ENCODE measurements around the gene PTGER3.

PTGER3 gene

DNA sequence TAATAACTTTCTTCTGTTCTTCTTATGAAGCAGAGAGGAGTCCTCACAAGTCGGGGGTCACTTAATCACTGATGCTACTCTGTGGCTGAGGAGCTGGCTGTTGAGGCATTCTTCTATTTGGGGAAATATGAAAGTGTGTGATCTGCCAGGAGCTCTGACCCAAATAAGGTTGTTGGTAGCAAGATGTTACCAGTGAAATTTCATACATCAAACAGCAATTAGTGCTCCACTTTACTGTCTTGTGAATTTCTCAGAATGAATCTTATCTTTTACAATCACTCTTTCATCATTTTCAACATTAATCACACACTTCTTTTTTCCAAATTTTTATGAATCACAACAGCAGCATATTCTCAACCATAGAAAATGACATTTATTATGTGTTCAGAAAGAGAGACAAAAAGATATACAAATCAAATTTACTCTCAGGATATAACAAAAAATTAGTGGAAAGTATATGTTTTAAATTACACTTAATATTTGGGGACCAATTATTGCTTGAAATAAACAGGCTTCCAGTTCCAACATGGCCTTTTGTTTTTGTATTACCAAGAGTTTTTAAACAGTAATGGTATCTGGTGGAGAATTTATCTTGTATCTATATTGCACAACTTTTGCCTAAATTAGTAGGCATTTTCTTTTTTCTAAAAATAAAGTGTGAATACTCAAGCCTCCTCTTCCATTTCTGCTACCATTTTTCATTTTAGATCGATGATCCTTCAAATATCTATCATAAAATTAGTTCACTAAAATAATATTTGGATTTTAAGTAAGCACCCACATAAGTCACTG lies 9.6 kb downstream of the PTGER3 start:
- ChIA-PET POLR2A (no interaction called here), CTCF (no interaction called here)
- no peak for DNase-seq (ENCODE audit: extremely low spot score)
- TF ChIP-seq NFRKB (IDR thresholded peaks at IDR 0.05) (no peak), ZNF384 (IDR thresholded peaks at IDR 0.05) (no peak), BHLHE40 (IDR thresholded peaks at IDR 0.05; ENCODE audit: borderline replicate concordance) (no peak), HDGF (IDR thresholded peaks at IDR 0.05; ENCODE audit: borderline replicate concordance) (no peak), CTBP1 (IDR thresholded peaks at IDR 0.05; ENCODE audit: borderline replicate concordance) (no peak), SP1 (IDR thresholded peaks at IDR 0.05) (no peak), ELF4 (IDR thresholded peaks at IDR 0.05) (no peak), SUZ12 (IDR thresholded peaks at IDR 0.05) (no peak), ARNT (IDR thresholded peaks at IDR 0.05) (no peak), FOXK2 (IDR thresholded peaks at IDR 0.05) (no peak), FOXA1 (IDR thresholded peaks at IDR 0.05) (no peak), TARDBP (IDR thresholded peaks at IDR 0.05) (no peak)

DNA sequence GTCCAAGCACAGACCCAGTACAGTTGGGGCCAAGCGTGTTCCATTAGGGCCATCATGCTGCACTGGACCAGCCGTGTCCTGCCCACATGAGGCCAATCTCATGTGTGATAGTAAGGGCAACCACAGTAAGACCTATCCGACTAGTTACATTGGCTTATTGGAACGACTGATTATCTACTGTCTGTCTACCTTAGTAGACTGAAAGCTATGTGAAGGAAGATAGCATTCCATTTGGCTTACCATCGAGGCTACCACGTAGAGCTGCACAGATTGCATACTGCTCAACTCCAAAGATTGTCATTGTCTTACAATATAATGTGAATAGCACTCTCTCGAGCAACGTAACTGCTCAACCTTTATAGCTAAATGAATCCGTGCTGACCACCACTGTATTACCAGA lies 10.6 kb downstream of the PTGER3 start:
- no peak for DNase-seq (ENCODE audit: extremely low spot score)
- POLR2A ChIA-PET, result no interaction called here
- no peak for TF ChIP-seq HDGF (IDR thresholded peaks at IDR 0.05; ENCODE audit: borderline replicate concordance)
- TF ChIP-seq L3MBTL2 (conservative IDR thresholded peaks at IDR 0.05), result no peak
- no peak for TF ChIP-seq FOXA1 (IDR thresholded peaks at IDR 0.05)
- no peak for TF ChIP-seq ZNF384 (IDR thresholded peaks at IDR 0.05)
- TF ChIP-seq LEF1 (IDR thresholded peaks at IDR 0.05; ENCODE audit: borderline replicate concordance), result no peak
- no peak for TF ChIP-seq ELF4 (IDR thresholded peaks at IDR 0.05)
- TF ChIP-seq FOXM1 (IDR thresholded peaks at IDR 0.05; ENCODE audit: borderline replicate concordance), result no peak
- TF ChIP-seq, protein P1, sequence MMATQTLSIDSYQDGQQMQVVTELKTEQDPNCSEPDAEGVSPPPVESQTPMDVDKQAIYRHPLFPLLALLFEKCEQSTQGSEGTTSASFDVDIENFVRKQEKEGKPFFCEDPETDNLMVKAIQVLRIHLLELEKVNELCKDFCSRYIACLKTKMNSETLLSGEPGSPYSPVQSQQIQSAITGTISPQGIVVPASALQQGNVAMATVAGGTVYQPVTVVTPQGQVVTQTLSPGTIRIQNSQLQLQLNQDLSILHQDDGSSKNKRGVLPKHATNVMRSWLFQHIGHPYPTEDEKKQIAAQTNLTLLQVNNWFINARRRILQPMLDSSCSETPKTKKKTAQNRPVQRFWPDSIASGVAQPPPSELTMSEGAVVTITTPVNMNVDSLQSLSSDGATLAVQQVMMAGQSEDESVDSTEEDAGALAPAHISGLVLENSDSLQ (IDR thresholded peaks at IDR 0.05), result no peak
- TF ChIP-seq ARNT (IDR thresholded peaks at IDR 0.05), result no peak
- TF ChIP-seq SUZ12 (IDR thresholded peaks at IDR 0.05), result no peak
- no peak for TF ChIP-seq NFRKB (IDR thresholded peaks at IDR 0.05)
- no peak for TF ChIP-seq SP1 (IDR thresholded peaks at IDR 0.05)
- TF ChIP-seq CTBP1 (IDR thresholded peaks at IDR 0.05; ENCODE audit: borderline replicate concordance), result no peak
- no peak for TF ChIP-seq FOXK2 (IDR thresholded peaks at IDR 0.05)
- TF ChIP-seq BHLHE40 (IDR thresholded peaks at IDR 0.05; ENCODE audit: borderline replicate concordance), result no peak
- TF ChIP-seq TARDBP (IDR thresholded peaks at IDR 0.05), result no peak
- CTCF ChIA-PET, result no interaction called here

DNA sequence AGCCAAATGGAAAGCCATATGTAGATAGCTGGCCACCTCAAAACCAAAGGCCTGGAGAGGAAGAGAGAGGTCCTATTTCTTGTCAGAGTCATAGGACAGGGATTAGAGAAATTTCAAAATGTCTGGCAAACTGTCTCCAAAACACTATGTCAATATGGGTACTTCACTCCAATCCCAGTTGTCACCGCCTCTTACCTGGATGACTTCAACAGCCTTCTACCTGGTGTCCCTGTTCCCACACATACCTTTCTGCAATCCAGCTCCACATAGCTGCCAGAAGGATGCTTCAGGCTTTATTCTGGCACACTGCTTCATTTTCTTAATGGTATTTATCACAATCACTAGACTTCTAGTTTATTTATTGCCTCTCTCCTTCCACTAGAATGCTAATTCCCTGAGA lies 14.5 kb downstream of the PTGER3 start:
- no peak for DNase-seq (ENCODE audit: extremely low spot score)
- ChIA-PET POLR2A (no interaction called here), CTCF (no interaction called here)
- TF ChIP-seq, protein P1 (IDR thresholded peaks at IDR 0.05), result no peak
- TF ChIP-seq SUZ12 (IDR thresholded peaks at IDR 0.05) (no peak), FOXM1 (IDR thresholded peaks at IDR 0.05; ENCODE audit: borderline replicate concordance) (no peak), BHLHE40 (IDR thresholded peaks at IDR 0.05; ENCODE audit: borderline replicate concordance) (no peak), LEF1 (IDR thresholded peaks at IDR 0.05; ENCODE audit: borderline replicate concordance) (no peak), L3MBTL2 (conservative IDR thresholded peaks at IDR 0.05) (no peak), FOXK2 (IDR thresholded peaks at IDR 0.05) (no peak), TARDBP (IDR thresholded peaks at IDR 0.05) (no peak), ARNT (IDR thresholded peaks at IDR 0.05) (no peak), NFRKB (IDR thresholded peaks at IDR 0.05) (no peak), SP1 (IDR thresholded peaks at IDR 0.05) (no peak), ZNF384 (IDR thresholded peaks at IDR 0.05) (no peak), CTBP1 (IDR thresholded peaks at IDR 0.05; ENCODE audit: borderline replicate concordance) (no peak), ELF4 (IDR thresholded peaks at IDR 0.05) (no peak), FOXA1 (IDR thresholded peaks at IDR 0.05) (no peak), HDGF (IDR thresholded peaks at IDR 0.05; ENCODE audit: borderline replicate concordance) (no peak)

DNA sequence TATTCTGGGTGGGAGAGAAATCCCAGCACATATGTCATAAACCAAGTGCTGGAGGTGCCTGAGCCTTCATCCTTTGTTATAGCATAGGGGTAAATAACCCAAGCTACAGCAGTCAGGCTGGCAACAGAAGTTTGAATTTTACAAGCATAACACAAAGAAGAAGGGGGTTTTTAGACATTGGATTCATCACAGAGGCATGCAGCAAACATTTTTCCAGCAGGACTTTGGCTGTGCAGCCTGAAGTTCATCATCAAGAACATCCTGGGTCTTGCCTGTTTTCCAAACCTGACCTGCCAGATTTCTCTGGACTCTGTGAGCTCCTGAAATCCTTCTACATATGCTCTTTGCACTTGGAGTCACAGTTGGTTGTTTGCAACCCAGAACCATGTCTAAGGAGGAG lies 16.2 kb downstream of the PTGER3 start:
- CTCF ChIA-PET, result no interaction called here
- POLR2A ChIA-PET, result no interaction called here
- no peak for DNase-seq (ENCODE audit: extremely low spot score)
- TF ChIP-seq ELF4 (IDR thresholded peaks at IDR 0.05) (no peak), FOXK2 (IDR thresholded peaks at IDR 0.05) (no peak), L3MBTL2 (conservative IDR thresholded peaks at IDR 0.05) (no peak), CTBP1 (IDR thresholded peaks at IDR 0.05; ENCODE audit: borderline replicate concordance) (no peak), ARNT (IDR thresholded peaks at IDR 0.05) (no peak), NFRKB (IDR thresholded peaks at IDR 0.05) (no peak), SUZ12 (IDR thresholded peaks at IDR 0.05) (no peak), FOXM1 (IDR thresholded peaks at IDR 0.05; ENCODE audit: borderline replicate concordance) (no peak), HDGF (IDR thresholded peaks at IDR 0.05; ENCODE audit: borderline replicate concordance) (no peak), BHLHE40 (IDR thresholded peaks at IDR 0.05; ENCODE audit: borderline replicate concordance) (no peak), FOXA1 (IDR thresholded peaks at IDR 0.05) (no peak), LEF1 (IDR thresholded peaks at IDR 0.05; ENCODE audit: borderline replicate concordance) (no peak), ZNF384 (IDR thresholded peaks at IDR 0.05) (no peak), TARDBP (IDR thresholded peaks at IDR 0.05) (no peak), SP1 (IDR thresholded peaks at IDR 0.05) (no peak)
- TF ChIP-seq, protein P1 (IDR thresholded peaks at IDR 0.05), result no peak

DNA sequence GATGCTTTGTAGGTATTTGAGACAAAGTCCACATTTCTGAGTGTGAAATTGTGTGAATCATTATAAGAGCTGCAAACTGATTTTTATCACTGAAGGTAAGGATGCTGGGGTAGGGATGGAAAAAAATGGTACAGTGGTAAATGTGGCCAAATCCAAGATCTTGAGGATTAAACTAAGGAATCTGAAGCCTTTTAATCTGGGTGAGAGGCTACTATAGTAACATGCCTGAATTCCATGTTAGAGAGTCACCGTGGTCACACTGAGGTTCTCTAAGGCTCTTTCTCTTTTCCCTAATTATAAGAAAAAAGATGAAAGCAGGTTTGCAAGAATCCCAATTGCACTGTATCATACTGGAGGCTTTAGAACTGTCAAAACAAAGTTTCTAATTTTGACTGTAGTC lies 17.6 kb downstream of the PTGER3 start:
- ChIA-PET CTCF (no interaction called here), POLR2A (no interaction called here)
- DNase-seq (ENCODE audit: extremely low spot score), result no peak
- no peak for TF ChIP-seq TARDBP (IDR thresholded peaks at IDR 0.05)
- TF ChIP-seq BHLHE40 (IDR thresholded peaks at IDR 0.05; ENCODE audit: borderline replicate concordance), result no peak
- no peak for TF ChIP-seq FOXA1 (IDR thresholded peaks at IDR 0.05)
- no peak for TF ChIP-seq ELF4 (IDR thresholded peaks at IDR 0.05)
- TF ChIP-seq L3MBTL2 (conservative IDR thresholded peaks at IDR 0.05), result no peak
- no peak for TF ChIP-seq ARNT (IDR thresholded peaks at IDR 0.05)

DNA sequence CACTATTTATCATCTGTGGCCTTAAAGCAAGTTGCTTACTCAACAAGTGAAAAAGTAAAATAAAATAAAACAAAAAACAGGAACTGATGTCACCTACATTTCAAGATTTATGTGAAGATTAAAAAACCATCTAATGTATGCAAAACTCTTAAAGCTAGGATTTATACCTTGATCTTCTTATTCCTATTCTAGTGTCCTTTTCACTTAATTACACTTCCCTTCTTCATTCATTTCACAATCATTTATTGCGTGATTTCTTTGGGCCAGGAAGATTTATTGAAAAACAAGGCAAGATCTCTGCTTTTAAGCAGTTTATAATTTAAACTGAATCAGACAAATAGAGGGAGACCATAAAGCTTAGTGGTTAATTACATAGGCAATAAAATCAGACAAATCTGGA lies 18.6 kb downstream of the PTGER3 start:
- no peak for TF ChIP-seq HDGF (IDR thresholded peaks at IDR 0.05; ENCODE audit: borderline replicate concordance)
- no peak for TF ChIP-seq FOXK2 (IDR thresholded peaks at IDR 0.05)
- TF ChIP-seq ARNT (IDR thresholded peaks at IDR 0.05), result no peak
- TF ChIP-seq CTBP1 (IDR thresholded peaks at IDR 0.05; ENCODE audit: borderline replicate concordance), result no peak
- TF ChIP-seq, protein P1 (IDR thresholded peaks at IDR 0.05), result no peak
- TF ChIP-seq L3MBTL2 (conservative IDR thresholded peaks at IDR 0.05), result no peak
- CTCF ChIA-PET, result no interaction called here
- no peak for DNase-seq (ENCODE audit: extremely low spot score)

More for the DNA sequence above, 18.6 kb downstream of the PTGER3 start:
- POLR2A ChIA-PET, result no interaction called here
